ENCODE data around the gene MT1H.
"Not testable (repeated sequence)": the region's sequence is repeated elsewhere in the genome, so short reads cannot be mapped to it uniquely, and the experiment has no call there.

Gene MT1H

DNA sequence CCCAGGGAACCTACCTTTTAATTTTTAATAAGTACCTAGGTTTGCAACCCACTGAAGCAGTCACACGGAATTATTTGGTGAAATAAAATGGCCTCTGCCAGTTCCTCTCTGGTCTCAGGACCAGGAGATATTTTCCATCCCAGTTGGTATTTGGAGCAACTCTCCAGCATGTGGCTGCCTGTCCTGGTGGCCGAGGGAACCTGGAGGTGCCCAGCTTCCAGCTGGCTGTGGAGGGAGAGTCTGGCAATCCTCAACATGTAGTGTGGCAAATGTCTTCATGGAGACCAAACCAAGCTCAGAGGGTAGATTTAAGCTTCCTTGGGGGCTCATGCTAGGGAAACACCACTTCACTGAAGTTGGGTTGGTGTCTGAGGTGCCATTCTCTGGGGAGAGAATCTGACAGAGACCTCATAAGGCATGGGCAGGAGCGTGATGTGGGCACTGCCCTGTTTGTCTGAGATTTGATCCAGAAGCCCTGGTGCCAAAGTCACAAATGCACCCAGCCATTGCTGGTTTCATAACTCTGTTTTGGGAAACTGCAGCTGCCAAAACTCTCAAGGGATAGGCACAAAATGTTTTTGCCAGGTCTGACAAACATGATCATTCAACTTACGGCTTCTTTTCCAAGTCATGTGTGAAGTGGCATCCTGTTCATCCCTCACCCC, 15.4 kb downstream of the MT1H start:
- no peak for DNase-seq (ENCODE audit: low read depth in 2 of 2)

DNA sequence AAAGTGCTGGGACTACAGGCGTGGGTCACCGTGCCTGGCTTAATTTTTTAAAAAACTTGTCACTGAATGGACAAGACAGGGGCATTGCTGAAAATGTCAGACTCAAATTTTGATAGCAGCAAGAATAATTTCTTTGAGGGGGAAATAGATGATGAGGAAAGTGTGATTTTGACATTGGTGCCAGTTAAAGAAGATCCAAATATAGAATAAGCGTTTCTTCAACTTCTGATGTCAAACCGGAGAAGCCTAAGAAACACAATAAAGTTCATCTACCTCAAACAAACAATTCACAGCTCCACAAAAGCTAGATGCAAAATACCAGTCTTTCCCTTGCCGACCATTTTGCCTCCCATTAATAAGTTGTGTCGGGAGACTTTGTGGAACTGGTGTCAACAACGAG, 17.1 kb downstream of the MT1H start:
- no peak for DNase-seq (ENCODE audit: low read depth in 2 of 2)

DNA sequence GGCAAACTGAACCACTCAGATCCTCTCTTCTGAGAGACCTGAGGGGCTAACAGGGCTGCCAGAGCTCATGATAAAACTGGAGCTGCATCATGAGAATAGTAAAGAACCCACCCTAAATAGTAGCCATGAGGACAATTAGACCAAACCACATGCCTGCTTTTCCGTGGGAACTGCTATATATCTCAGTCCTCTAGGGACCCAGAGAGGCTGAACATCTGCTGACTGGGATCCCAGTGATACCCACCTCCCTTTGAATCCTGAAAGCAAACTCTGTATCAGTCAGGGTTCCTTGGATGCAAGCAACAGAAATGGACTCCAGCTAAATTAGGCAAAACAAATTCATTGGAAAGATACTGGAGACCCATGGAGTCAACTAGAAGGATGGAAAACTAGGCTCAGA, 19.1 kb downstream of the MT1H start:
- DNase-seq (ENCODE audit: low read depth in 2 of 2), result no peak

DNA sequence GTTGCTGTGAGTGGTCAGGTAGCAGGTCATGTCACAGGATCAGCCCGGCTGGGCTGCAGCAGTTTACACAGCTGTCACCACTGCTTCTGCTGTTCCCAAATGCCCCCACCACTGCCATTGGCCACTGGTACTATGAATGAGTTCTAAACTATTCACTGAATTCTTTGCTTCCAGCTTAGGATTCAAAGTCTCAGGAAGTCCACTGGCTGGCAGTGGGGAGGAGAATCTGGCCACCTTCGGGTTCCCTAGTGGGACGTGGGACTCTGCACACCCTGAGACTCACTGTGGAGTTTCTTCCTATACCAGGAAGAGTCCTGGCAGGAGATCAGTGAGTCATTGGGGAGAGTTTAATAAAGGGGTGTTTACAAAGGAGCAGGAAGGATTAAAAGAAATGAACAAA, 19.6 kb downstream of the MT1H start:
- no peak for DNase-seq (ENCODE audit: low read depth in 2 of 2)

DNA sequence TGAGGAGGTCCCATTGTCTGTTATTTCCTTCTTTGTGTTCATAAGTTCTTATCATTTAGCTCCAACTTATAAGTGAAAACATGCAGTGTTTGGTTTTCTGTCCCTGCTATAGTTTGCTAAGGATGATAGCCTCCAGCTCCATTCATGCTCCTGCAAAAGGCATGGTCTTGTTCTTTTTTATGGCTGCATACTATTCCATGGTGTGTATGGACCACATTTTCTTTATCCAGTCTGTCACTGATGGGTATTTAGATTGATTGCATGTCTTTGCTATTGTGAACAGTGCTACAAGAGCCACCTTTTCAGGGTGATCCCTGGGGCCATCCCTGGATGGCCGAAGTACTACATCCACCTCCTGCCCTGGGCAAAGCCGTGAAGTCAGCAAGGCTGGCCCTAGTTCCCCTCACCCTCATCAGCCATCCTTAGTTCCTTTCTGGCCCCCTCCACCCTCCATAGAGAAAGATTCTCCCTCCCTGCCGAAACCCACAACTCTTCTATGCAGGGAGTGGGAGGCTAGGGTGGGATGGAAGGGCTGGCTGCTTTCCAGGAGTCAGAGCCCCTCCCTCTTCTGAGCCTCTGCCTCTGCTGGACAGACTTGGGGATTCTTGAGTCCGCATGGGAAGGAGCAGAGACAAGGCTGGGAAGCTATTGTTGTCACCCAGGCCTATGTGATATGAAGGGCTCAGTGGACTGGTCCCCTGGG, 21.0 kb downstream of the MT1H start:
- DNase-seq (ENCODE audit: low read depth in 2 of 2), result no peak

DNA sequence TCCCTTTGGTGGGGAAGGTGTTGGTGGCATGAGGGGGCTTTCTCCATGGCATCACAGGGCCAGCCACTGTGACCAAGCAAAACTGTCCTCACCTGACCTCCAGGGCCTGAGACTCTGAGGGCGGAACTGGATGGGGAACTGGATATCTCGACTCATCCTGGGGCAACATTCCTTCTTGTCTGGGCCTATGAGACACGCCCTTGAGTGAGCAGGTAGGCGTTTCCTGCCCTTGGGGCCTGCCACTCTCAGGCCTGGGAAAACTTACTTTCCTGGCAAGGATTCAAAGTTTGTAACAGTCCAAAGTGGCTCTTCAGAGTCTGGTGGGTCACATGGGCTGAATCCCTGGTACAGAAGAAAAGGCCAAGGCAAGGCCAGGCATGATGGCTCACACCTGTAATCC, 22.3 kb downstream of the MT1H start:
- no peak for DNase-seq (ENCODE audit: low read depth in 2 of 2)

DNA sequence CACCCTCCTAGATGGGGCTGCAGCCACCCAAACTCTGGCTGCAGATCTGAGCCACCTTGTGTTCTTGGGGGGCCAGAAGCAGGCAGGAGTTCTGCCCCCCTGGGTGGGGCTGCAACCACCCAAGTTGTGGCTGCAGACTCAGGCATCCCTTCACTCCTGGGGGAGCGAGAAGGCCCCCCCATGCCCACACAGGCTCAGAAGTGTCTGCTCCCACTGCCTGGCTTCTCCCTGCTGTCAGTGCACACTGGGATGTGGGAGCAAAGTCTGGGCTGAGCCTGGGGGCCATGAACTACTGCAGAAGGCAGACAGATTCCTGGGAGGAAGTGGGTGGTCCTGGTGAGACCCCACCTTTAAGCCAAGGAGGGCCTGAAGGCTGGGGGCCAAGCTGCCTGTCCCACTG, 25.6 kb downstream of the MT1H start:
- no peak for DNase-seq (ENCODE audit: low read depth in 2 of 2)

DNA sequence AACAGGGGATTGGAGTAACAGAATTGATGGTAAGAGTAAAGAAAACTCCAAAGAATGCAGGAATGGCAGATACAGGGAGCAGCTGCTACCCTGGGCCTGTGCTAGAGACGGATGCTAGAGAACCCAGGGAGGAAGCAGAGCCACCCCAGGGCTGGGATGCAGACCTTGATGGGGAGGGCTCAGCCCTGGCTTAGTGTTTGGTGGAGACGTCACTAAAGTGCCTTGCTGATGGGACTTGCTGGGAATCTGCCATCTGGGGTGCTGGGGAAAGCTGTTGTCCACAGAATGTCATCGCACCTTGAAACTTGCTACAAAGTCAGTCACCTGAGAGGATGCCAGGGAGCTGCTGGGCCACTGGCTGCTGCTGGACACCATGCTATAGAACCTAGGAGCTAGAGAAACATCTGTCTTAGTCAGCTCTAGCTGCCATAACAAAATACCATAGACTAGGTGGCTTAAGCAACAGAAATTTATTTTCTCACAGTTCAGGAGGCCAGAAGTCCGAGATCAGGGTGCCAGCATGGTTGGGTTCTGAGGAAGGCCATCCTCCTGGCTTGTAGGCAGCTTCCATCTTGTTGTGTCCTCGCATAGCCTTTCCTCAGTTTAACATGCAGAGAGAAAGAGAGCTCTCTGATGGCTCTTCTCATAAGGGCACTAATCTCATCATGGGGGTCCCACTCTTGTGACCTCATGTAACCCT, 28.0 kb downstream of the MT1H start:
- no peak for DNase-seq (ENCODE audit: low read depth in 2 of 2)

DNA sequence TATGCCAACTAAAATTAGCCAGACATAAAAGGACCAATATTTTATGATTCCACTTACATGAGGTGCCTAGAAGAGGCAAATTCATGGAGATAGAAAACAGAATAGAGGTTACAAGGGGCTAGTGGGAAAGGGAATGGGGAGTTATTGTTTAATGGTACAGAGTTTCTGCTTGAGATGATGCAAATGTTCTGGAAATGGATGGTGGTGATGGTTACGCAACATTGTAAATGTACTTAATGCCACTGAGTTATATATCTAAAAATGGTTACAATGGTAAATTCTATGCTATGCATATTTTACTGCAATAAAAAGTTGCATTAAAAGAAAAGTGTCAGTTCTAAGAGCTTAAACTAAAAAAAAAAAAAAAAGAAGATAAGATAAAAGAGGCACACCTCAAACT, 30.6 kb downstream of the MT1H start:
- no peak for DNase-seq (ENCODE audit: low read depth in 2 of 2)

DNA sequence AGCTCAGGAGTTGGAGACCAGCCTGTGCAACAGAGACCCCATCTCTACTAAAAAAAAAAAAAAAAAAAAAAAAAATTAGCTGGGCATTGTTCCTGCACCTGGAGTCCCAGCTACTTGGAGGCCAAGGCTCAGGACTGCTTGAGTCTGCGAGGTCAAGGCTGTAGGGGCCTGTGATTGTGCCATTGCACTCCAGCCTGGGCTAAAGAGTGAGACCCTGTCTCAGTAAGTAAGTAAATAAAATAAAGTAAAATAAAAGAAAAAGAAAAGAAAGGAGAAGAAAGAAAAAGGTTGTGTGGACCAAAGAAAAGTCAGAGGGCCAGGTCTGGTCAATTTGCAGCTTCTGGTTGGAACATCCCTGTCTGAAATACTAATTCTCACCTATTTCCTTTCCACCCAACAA, 31.0 kb downstream of the MT1H start:
- no peak for DNase-seq (ENCODE audit: low read depth in 2 of 2)

DNA sequence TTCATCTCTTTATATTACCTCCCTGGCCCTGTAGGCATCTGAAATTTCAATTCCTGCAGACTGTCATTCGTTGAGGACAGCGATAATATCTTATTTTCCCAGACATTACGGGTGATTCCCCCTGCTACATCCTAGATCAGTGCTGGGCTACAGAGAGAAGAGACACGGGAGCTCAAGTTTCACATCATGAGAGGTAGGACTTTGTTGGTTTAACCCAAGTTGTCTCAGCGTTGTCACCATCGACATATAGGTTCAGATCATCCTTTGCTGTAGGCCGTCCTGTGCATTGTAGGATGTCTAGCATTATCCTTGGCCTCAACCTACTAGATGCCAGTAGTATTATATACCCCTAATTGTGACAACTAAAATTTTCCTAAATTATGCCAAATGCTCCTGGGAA, 31.9 kb downstream of the MT1H start:
- no peak for DNase-seq (ENCODE audit: low read depth in 2 of 2)

DNA sequence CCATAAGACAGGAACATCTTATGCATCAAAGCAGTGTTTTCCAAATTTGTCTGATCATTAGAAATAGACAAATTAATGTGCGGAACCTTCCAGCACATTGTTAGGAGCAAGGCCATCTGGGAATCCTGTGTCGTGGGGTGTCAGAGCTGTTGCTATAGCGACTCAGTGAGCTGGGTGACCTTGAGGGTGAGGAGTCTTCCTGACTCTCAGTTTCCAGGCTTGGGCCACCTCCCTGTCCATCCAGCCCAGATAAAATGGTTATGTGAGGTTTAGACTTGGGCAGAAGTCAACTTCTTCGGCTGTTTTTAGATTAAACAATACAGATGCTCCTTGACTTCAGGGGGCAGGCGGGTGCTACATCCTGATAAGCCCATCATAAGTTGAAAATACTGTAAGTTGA, 33.2 kb downstream of the MT1H start:
- no peak for DNase-seq (ENCODE audit: low read depth in 2 of 2)

DNA sequence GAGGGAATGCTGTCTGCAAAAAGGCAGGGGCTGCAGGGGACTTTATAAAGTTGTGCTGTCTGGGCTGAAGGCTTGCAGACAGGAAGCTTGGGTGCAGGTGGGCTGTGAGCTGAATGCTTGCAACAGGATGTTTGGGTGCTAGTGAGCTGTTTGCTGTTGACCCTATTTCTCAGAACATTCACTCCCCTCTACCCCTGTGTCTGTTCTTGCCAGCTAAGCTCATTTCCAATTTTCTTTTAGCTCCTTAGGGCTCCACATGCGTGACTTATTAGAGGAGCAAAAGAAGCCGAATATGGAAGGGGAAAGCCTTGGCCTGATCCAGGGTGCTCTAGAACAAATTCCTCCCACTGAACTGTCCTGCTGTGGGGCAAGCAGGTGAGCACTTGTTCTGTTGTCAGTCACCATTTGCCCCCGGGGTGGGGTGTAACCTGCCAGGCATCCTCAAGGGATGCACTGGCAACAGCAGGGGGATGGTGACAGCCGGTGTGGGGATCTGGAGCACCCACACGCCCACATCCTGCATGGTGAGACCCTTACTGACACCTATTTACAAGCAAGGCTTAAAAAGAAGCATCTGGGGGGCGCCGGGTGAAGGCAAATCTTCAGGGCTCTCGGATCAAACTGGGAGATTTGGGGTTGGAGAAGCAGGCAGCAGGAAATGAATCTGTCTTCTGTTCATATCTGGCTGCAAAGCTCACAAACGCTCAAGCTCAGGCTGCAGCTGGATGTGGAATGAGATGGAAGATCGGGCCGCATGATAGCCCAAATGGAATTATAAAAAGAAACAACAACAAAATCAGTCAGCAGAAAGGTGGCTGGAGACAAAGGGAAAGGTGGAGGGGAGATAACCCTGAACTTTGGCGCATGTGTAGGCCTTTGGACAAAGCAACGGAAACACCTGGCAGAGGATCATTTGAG, 39.2 kb downstream of the MT1H start:
- DNase-seq (ENCODE audit: low read depth in 2 of 2), result no peak

DNA sequence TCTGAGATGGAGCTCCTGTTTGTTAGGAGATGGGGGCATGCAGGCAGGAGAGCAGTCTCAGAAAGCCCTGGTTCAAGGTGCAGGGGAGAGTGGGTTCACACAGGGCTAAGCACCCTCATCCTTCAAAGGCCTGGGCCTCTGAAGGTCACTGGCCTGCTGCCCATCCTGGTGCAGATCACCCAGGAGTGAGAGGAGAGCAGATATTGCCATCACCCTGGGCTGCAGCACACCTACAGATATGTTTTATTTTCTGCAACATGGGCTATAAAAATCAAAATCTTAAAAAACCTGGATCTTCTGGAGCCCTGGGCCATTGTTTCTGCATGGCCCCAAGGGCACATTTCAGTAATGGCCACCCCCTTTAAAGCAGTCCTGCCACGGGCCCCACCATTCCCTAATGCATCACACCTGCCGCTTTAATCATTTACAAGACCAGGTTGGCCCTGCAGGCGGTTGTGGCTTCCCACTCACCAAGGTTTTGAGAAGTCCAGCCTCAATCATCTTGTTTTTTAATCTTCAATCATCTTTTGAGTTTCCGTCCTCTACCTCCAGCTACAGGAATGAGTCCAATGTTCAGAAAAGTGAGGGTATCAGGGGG, 39.9 kb downstream of the MT1H start:
- DNase-seq (ENCODE audit: low read depth in 2 of 2), result no peak

DNA sequence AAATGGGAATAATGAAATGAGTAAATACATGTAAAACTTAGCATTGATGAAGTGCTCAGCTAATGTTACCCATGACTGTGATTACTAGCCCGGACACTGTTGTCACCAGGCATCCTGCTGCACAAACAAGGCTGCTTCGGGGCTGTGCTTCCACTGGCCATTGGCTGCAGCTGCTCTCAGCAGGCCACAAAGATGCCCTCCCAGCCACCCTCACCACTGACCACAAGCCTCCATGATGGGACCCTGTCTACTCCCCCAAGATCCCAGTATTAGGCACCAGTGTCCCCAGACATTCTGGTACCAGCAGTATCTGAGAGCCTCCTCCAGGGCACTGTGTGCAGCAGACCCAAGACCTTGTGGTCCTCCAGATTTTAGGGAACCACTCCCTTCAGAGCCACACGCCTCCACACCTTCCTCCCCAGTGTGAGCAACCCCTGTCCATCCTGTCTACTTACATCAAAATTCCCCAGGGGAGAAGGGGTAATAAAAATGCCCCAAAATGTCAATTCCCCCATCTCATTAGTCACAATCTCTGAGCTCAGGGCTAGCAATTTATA, 40.6 kb downstream of the MT1H start:
- no peak for DNase-seq (ENCODE audit: low read depth in 2 of 2)

DNA sequence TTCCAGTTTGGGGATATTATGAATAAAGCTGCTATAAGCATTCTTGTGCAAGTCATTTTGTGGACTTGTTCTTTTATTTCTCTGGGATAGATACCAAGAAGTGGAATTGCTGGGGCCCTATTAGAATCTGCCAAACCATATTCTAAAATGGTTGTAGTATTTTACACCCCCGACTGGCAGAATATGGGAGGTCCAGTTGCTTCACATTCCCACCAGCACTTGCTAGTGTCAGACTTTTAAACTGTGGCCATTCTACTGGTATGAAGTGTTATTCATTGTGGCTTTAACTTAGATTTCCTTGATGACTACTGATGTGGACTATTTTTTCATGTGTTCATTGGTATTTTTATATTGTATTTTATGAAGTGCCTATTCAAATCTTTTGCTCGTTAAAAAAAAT, 42.2 kb downstream of the MT1H start:
- DNase-seq (ENCODE audit: low read depth in 2 of 2), result no peak

DNA sequence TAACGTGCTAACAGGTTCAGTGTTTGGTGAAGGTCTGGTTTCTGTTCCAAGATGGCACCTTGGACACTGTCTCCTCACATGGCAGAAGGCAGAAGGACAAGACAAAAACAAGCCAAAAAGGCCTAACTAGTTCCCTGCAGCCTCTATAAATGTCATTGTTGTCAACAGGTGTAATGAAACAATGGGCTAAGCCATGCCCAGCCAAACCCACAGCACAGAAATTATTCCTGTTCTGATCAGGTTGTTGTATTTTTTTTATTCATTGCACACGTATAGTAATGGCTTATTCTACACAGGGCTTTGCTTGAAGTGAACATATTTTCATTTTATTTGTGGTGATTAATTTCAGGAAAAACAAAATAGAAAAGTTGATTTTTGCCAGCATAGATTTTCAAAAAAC, 44.2 kb downstream of the MT1H start:
- DNase-seq (ENCODE audit: low read depth in 2 of 2), result no peak

DNA sequence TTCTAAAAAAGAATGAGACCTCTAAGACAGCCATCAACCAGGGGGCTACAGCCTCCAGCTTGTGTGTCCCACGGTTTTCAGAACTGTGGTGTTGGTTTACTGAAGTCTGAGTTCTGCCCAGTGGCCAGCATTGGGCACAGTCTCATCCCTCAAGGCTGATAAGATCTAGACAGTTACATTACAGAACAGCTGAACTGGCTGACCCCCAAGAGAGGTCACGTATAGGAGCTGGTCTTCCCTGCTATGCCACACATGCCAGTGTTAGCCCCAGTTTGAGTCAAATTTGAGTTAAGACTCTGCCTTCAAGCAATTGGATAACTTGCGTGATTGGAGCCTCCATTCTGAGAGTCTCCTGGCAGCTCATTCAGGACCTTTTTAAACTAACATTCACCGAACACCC, 45.5 kb downstream of the MT1H start:
- DNase-seq (ENCODE audit: low read depth in 2 of 2), result no peak

DNA sequence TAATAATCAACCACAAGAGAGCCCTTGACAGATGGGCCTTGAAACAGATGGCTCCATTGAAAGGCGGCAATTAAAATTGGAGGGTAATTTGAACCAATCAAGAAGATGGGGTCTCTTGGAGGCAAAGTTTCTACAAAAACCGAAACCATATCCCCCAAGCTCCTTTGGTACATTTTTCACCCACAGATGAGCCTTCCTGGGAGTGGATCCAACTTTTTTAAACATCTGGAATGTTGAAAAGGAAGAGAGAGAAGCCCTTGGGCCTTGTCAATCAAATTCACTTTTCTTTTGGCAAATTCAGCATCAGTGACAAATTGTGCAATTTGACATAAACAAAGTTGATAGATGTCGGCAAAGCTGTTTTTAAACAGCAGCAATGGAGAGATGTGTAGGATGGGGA, 47.1 kb downstream of the MT1H start:
- DNase-seq (ENCODE audit: low read depth in 2 of 2), result no peak

DNA sequence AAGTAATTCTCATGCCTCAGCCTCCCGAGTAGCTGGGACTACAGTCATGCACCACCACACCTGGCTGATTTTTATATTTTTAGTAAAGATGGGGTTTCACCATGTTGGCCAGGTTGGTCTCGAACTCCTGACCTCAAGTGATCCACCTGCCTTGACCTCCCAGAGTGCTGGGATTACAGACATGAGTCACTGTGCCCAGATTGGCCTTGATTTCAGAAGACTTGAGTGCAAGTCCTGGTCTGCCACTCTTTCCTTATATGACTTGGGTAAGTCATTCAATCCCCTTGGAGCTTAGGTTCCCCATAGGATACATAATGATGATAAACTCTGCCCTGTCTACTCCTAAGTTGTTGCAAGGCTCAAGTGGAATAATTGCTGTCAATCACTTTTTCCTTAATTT, 47.9 kb downstream of the MT1H start:
- DNase-seq (ENCODE audit: low read depth in 2 of 2), result not testable (repeated sequence)

Measured in stimulated activated CD4-positive, alpha-beta T cell treated with anti-CD3 and anti-CD28 coated beads, Interleukin-1b, Interleukin-23, amount 100 ng/mL, for 4 hours (primary cell).